T follicular helper cell (primary cell): ENCODE measurements around the gene ENO3.
A peak's percentile ranks its signal among the peaks of the same experiment; 100 is the strongest.

Experiments used
- DNase-seq: peaks from one replicate; pipeline ENCODE4 v3.0.0-alpha.2; 2020; ENCODE audit warnings: low read depth

Gene ENO3

DNA sequence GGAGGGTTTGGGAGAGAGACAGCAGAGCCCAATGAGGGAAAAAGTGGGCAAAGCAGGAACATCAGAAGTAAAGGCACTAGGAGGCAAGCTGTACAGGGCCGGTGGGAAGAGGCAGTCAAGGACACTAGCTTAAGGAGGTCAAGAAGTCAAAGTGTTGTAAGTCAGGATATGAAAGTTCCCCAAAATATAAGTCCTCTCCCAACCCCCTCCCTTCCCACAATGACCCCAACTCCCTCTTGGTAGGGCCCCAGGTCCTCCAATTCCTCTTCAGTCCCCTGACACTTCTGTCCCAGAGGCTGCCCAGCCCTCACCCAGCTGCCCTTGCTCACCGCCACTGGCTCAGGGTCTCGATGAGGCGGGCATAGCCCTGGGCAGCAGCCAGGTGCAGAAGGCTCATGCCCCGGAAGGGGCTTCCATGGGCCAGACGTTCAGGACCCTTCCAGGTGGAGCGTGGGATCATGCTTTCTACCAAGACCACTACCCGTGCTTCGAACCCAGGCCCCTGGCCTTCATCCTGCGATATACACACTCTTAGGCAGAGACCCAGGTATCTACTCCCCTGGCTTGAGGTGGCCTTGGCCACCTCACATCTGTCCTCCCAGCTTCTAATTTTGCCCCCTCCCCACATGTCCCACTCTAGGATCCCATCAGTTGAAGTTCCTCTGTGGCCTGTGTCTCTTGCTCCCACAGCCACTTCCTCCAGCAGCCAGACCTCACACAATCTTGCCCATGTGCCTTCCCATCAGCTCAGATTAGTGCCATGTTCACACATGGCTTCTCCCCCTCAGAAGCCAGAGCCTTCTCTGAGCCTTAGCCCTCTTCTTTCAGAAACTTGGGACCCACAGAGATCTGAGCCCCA lies 22.6 kb downstream of the ENO3 start:
- DNase-seq: no peak

- DNase-seq: no peak
These were observed 23.3 kb downstream of the ENO3 start for GRCh38 chr17:4974115-4974670.

- no peak for DNase-seq
These were observed 27.8 kb downstream of the ENO3 start for GRCh38 chr17:4978726-4979125.

GRCh38 chr17:4980644-4981216 lies 29.8 kb downstream of the ENO3 start:
- no peak for DNase-seq

DNA sequence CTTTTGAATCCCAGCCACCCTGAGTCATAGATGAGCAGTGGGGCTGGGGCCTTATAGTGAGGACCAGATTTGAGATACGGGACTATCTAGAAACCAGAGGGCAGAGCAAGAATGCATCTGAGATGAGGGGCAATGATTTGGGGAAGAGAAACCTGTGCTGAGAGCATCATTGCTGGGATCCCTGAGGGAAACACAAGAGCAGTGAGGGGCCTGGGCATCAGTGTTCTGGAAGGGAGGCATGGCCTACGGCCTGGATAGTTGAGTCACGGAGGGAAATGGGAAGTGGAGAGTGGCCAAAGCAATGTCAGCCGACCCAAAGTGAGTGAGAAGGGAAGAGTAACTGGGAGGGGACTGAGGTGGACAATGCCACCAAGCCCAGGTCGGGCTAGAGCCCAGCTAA lies 31.4 kb downstream of the ENO3 start:
- DNase-seq: no peak

GRCh38 chr17:4986403-4986802 lies 35.5 kb downstream of the ENO3 start:
- DNase-seq: no peak

DNA sequence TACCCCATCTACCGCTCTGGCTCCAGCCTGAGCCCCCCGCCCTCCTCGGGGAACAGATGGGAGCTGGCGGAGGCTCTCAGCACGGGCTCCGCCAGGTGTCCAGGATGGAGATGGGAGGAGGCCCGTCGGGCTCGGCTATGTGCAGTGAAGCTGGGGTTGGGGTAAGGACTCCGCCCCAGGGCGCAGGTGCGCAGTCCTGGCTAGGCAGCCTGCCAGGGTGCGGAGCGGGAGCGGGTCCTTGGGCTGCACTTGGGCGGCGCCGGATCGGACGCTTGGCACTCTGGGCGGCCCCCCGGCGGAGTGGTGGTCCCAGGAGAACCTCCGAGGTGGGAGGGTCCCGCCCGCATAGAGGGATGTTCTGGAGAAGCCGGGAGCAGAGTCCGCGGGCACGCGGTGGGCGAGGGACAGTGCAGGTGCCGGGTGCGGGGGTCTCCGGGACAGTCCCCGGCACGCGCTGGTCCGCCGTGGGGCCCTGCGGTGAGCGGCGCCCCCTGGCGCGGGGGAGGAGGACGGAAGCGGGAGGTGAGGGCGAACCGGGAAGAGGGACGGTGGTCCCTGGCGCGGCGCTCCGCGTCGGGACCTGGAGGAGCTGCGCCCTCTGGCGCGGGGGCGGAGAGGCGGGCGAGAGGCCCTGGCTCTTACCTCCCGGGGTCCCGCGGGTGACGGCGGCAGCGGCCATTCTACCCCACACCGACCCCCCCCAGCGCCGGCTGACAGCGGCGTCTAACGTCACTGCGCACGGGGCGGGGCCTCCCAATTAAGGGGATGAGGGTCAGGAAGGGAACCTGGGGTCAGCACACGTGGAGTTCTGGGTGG lies 36.2 kb downstream of the ENO3 start, which contains the start of gene CAMTA2:
TSS of gene CAMTA2 (minus strand) at position 725 of the 816 bp plus-strand sequence. CDS start 1,453 bp downstream, outside the sequence.
- DNase-seq: peak; percentile 84

- no peak for DNase-seq
These were observed 37.0 kb downstream of the ENO3 start for GRCh38 chr17:4987767-4988567.

DNA sequence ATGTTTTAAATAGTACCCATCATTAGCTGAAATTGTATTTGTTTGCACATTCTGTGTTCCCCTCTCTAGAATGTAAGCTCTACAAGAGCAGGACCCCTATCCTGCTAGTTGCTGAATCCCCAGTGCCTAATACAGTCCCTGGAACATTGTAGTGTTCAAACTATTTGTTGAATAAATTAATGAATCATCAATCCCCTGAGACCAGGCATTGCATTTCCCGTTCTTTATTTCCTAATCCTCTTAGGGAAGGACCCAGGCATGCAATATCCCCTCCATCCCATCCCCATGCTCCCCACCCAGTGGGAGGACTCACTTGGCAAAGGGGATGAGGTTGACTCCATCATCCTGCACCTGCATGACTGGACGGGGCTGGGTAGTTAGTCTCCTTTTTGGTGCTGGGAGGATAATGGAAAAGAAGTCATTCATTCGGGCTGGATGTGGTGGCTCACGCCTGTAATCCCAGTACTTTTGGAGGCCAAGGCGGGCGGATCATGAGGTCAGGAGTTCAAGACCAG lies 43.2 kb downstream of the ENO3 start:
- DNase-seq: no peak

- DNase-seq: peak; percentile 86
These were observed 46.5 kb downstream of the ENO3 start, which contains the start of the genes INCA1 and KIF1C for GRCh38 chr17:4997302-4998026. TSS of gene INCA1 (minus strand) at chr17:4997522. CDS start at chr17:4994437, 3,085 bp downstream. TSS of gene KIF1C (plus strand) at chr17:4997950. CDS start at chr17:5000247, 2,297 bp downstream.

GRCh38 chr17:4998027-4998731 lies 47.3 kb downstream of the ENO3 start:
- DNase-seq: no peak

DNA sequence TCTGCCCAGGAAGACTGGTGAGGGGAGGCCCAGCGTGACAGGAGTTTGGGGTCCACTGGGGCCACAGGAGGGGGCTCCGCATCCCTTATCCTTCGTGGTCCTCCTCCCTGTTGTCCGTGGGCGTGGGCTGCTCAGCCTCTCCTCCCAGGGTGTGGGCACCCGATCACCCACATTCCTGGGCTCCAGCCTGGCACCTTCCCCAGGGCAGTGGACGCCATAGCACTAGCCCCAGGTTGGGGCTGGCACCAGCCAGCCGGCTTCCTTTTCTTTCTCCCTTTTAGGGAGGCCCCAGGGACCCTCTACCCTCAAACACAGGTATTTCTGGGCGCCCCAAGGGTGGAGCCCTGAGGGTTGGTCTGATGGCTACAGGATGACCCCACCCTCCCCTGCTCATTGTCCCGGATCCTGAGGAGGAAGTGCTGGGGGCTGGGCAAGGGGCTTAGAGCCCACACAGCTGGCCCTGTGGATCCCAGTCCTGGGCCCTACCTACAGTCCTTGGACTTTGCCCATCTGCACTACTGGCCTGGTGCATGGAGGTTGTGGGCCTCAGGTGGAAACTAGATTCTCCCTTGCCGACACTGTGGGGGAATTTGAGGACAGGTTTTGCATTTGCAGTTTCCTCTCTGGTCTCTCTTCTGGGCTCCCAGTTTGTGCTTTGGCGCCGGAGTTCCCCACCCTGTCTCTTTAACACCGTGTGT lies 48.0 kb downstream of the ENO3 start:
- no peak for DNase-seq

- no peak for DNase-seq
These were observed 48.6 kb downstream of the ENO3 start for GRCh38 chr17:4999430-5000093.

GRCh38 chr17:5000237-5000639 lies 49.3 kb downstream of the ENO3 start:
- DNase-seq: no peak

DNA sequence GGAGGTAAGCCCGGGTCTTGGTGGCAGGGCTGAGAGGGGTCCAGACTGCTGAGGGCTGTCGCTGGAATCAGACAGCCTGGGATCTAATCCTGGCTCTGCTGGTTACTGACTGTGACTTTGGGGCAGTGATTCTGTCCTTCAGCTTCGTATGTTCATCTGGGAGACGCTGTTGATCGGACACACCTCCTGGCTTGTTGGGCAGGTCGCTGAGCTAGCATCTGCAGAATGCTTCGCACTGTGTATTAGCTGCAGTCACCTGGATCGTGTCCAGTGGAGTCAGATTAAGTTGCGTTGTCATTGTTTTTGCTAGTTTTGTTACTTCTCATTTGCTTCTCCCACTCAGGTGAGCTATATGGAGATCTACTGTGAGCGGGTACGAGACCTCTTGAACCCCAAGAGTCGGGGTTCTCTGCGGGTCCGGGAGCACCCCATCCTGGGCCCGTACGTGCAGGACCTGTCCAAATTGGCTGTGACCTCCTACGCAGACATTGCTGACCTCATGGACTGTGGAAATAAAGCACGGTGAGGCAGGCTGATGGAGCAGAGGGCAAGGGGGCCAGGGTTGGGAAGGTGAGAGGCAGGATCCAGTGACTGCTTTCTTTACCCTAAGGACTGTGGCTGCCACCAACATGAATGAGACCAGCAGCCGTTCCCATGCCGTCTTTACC lies 51.3 kb downstream of the ENO3 start:
- no peak for DNase-seq

- no peak for DNase-seq
These were observed 52.4 kb downstream of the ENO3 start for GRCh38 chr17:5003214-5003867.
